ENCODE data around the gene CHCHD3. TPM values are rescaled to one million over a fixed set of nuclear protein-coding genes. Genes with fewer than 3 reads are reported as not detected.
"Not testable (repeated sequence)": the region's sequence is repeated elsewhere in the genome, so short reads cannot be mapped to it uniquely, and the experiment has no call there.

The CHCHD3 gene
- total RNA-seq, 1 donor from 2014 or later: 61.5 TPM

DNA sequence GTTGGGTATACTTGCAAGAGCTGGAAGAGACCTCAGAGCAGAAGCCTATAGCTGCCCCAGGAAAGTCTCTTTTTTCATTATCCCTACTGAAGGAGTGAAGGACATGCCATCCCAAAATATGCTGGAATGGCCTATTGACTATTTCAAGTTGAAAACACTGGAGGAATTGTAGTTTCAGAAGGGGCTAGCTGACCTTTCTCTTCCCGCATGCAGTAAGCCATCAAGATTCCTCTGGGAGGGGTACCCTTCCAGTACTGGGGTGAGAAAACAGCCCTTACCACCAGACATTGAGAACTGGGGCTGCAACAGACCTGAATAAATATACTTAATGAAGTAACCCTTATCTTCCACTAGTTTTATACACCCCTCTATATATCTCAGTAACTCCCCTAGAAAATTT, 41.7 kb downstream of the CHCHD3 start:
- Mint-ChIP-seq H3K9me3 (ENCODE audit: unreplicated experiment) (no peaks in the 10 kb centered on the region), H3K27ac (ENCODE audit: unreplicated experiment) (no peak overlapping the region), H3K36me3 (ENCODE audit: unreplicated experiment) (no peaks in the 10 kb centered on the region), H3K4me1 (ENCODE audit: low read depth, unreplicated experiment) (peaks cover 7% of the 10 kb centered on the region), H3K27me3 (ENCODE audit: unreplicated experiment) (no peaks in the 10 kb centered on the region), H3K4me3 (ENCODE audit: unreplicated experiment) (no peak overlapping the region)
- DNase-seq: no peak
- TF ChIP-seq, protein P1, sequence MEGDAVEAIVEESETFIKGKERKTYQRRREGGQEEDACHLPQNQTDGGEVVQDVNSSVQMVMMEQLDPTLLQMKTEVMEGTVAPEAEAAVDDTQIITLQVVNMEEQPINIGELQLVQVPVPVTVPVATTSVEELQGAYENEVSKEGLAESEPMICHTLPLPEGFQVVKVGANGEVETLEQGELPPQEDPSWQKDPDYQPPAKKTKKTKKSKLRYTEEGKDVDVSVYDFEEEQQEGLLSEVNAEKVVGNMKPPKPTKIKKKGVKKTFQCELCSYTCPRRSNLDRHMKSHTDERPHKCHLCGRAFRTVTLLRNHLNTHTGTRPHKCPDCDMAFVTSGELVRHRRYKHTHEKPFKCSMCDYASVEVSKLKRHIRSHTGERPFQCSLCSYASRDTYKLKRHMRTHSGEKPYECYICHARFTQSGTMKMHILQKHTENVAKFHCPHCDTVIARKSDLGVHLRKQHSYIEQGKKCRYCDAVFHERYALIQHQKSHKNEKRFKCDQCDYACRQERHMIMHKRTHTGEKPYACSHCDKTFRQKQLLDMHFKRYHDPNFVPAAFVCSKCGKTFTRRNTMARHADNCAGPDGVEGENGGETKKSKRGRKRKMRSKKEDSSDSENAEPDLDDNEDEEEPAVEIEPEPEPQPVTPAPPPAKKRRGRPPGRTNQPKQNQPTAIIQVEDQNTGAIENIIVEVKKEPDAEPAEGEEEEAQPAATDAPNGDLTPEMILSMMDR (IDR thresholded peaks at IDR 0.05; ENCODE audit: partially characterized antibody, unreplicated experiment): no peak

DNA sequence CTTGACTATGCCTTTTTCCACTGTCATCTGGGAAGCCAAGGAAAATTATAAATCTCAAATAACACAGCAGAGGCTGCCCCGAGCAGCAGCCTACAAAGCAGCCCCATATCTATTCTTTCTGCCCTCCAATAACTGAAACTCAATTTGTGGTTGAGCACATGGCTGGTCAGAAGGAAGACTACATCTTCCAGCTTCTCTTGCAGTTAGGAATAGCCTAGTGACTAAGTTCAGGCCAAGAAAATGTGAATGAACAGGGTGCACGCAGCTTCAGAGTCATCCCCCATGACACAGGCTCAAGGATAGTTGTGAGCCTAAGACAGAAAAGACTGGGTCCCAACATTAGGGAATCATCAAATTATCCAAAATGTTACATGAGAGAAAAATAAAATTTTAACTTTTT, 42.3 kb downstream of the CHCHD3 start:
- H3K4me3 Mint-ChIP-seq (ENCODE audit: unreplicated experiment): no peak overlapping the region
- no peaks in the 10 kb centered on the region for H3K9me3 Mint-ChIP-seq (ENCODE audit: unreplicated experiment)
- TF ChIP-seq, protein P1 (IDR thresholded peaks at IDR 0.05; ENCODE audit: partially characterized antibody, unreplicated experiment): no peak
- no peaks in the 10 kb centered on the region for H3K27me3 Mint-ChIP-seq (ENCODE audit: unreplicated experiment)
- no peak for DNase-seq
- peaks cover 2% of the 10 kb centered on the region for H3K4me1 Mint-ChIP-seq (ENCODE audit: low read depth, unreplicated experiment)
- no peaks in the 10 kb centered on the region for H3K36me3 Mint-ChIP-seq (ENCODE audit: unreplicated experiment)
- no peak overlapping the region for H3K27ac Mint-ChIP-seq (ENCODE audit: unreplicated experiment)

- DNase-seq: no peak
- TF ChIP-seq, protein P1 (IDR thresholded peaks at IDR 0.05; ENCODE audit: partially characterized antibody, unreplicated experiment): no peak
- Mint-ChIP-seq H3K9me3 (ENCODE audit: unreplicated experiment) (no peaks in the 10 kb centered on the region), H3K36me3 (ENCODE audit: unreplicated experiment) (no peaks in the 10 kb centered on the region), H3K27ac (ENCODE audit: unreplicated experiment) (no peak overlapping the region), H3K4me3 (ENCODE audit: unreplicated experiment) (no peak overlapping the region), H3K4me1 (ENCODE audit: low read depth, unreplicated experiment) (no peaks in the 10 kb centered on the region), H3K27me3 (ENCODE audit: unreplicated experiment) (no peaks in the 10 kb centered on the region)
These were observed 45.6 kb downstream of the CHCHD3 start for GRCh38 chr7:133036289-133036688.

DNA sequence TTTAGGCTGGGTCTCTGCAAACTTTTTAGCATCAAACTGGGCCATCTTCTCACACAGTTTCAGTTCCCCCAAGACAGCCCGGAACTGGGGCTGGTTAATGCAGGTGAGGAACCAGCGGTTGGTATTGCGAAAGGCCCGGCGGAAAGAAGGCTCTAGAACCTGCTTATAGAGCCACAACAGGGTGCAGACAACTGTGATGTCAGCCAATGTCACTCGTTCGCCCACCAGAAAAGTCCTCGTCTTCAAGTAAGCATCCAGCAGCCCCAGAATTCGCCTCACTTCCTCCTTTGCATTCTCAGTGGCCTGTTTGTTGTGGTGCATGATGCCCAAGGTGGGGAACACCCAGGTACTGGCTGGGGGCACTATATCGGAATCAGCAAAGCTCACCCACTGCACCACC, 46.6 kb downstream of the CHCHD3 start:
- not testable (repeated sequence) for H3K4me3 Mint-ChIP-seq (ENCODE audit: unreplicated experiment); H3K27me3 Mint-ChIP-seq (ENCODE audit: unreplicated experiment); DNase-seq; H3K9me3 Mint-ChIP-seq (ENCODE audit: unreplicated experiment); H3K36me3 Mint-ChIP-seq (ENCODE audit: unreplicated experiment); H3K27ac Mint-ChIP-seq (ENCODE audit: unreplicated experiment); H3K4me1 Mint-ChIP-seq (ENCODE audit: low read depth, unreplicated experiment)

GRCh38 chr7:133030346-133030745, 51.5 kb downstream of the CHCHD3 start:
- DNase-seq: no peak
- Mint-ChIP-seq H3K4me1 (ENCODE audit: low read depth, unreplicated experiment) (no peaks in the 10 kb centered on the region), H3K4me3 (ENCODE audit: unreplicated experiment) (no peak overlapping the region), H3K36me3 (ENCODE audit: unreplicated experiment) (no peaks in the 10 kb centered on the region), H3K9me3 (ENCODE audit: unreplicated experiment) (no peaks in the 10 kb centered on the region), H3K27me3 (ENCODE audit: unreplicated experiment) (no peaks in the 10 kb centered on the region), H3K27ac (ENCODE audit: unreplicated experiment) (no peak overlapping the region)
- TF ChIP-seq, protein P1 (IDR thresholded peaks at IDR 0.05; ENCODE audit: partially characterized antibody, unreplicated experiment): no peak

DNA sequence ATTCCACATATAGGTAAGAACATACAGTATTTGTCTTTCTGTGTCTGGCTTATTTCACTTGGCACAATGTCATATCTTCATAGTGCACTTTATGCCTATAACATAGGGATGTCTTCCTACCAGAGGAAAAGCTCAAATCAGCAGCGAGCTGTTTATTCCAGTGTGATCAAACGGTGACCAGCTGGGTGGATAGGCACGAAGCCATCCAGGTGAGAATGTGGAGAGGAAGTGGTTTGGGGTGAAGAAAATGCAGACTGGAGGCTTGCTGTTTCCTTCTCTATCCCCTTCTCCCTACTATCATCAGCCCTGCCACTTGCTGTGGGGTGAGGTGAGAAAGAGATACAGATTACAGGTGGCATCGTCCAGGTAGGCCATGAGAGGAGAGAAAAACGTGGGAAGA, 52.4 kb downstream of the CHCHD3 start:
- Mint-ChIP-seq H3K27ac (ENCODE audit: unreplicated experiment) (no peak overlapping the region), H3K4me3 (ENCODE audit: unreplicated experiment) (no peak overlapping the region), H3K27me3 (ENCODE audit: unreplicated experiment) (no peaks in the 10 kb centered on the region), H3K4me1 (ENCODE audit: low read depth, unreplicated experiment) (no peaks in the 10 kb centered on the region), H3K9me3 (ENCODE audit: unreplicated experiment) (no peaks in the 10 kb centered on the region), H3K36me3 (ENCODE audit: unreplicated experiment) (no peaks in the 10 kb centered on the region)
- no peak for DNase-seq
- TF ChIP-seq, protein P1 (IDR thresholded peaks at IDR 0.05; ENCODE audit: partially characterized antibody, unreplicated experiment): no peak
